ENCODE results near the gene CYP3A7. TPM values are rescaled to one million over a fixed set of nuclear protein-coding genes. Genes with fewer than 3 reads are reported as not detected.

CYP3A7 gene
- total and polyA plus RNA-seq, 2 of the 13 experiments (the other 11 are each of a cell fraction or from before 2014, with no cell fraction given): 5.8 to 6.4 TPM

DNA sequence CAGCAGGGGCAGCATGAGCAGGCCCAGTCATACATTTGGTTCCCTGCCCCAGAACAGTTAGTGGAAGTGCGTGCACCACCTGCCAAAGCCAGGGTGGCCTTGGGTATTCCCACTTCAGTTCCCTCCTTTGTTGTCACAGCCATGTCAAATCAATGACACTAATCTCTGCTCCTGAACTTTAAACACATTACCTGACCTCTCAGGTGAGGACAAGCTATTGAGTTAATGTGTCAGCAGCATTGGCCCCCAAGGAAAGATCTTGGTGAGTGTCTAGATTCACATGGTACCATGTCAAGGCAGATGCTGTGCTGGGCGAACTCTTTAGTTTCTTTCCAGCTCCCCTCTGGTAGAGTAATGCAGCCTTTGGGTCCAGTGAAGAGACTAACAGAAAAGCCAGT is 57.3 kb downstream of the CYP3A7 start (continued):
- TF ChIP-seq, protein P1, sequence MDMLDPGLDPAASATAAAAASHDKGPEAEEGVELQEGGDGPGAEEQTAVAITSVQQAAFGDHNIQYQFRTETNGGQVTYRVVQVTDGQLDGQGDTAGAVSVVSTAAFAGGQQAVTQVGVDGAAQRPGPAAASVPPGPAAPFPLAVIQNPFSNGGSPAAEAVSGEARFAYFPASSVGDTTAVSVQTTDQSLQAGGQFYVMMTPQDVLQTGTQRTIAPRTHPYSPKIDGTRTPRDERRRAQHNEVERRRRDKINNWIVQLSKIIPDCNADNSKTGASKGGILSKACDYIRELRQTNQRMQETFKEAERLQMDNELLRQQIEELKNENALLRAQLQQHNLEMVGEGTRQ (IDR thresholded peaks at IDR 0.05; ENCODE audit: low read depth, low read length): no peak
- TF ChIP-seq, protein P1 (CRISPR knock-in tag; IDR thresholded peaks at IDR 0.05; ENCODE audit: borderline replicate concordance): peak; percentile 29; the same call in 1 of the 2 replicates
- TF ChIP-seq, protein P2, sequence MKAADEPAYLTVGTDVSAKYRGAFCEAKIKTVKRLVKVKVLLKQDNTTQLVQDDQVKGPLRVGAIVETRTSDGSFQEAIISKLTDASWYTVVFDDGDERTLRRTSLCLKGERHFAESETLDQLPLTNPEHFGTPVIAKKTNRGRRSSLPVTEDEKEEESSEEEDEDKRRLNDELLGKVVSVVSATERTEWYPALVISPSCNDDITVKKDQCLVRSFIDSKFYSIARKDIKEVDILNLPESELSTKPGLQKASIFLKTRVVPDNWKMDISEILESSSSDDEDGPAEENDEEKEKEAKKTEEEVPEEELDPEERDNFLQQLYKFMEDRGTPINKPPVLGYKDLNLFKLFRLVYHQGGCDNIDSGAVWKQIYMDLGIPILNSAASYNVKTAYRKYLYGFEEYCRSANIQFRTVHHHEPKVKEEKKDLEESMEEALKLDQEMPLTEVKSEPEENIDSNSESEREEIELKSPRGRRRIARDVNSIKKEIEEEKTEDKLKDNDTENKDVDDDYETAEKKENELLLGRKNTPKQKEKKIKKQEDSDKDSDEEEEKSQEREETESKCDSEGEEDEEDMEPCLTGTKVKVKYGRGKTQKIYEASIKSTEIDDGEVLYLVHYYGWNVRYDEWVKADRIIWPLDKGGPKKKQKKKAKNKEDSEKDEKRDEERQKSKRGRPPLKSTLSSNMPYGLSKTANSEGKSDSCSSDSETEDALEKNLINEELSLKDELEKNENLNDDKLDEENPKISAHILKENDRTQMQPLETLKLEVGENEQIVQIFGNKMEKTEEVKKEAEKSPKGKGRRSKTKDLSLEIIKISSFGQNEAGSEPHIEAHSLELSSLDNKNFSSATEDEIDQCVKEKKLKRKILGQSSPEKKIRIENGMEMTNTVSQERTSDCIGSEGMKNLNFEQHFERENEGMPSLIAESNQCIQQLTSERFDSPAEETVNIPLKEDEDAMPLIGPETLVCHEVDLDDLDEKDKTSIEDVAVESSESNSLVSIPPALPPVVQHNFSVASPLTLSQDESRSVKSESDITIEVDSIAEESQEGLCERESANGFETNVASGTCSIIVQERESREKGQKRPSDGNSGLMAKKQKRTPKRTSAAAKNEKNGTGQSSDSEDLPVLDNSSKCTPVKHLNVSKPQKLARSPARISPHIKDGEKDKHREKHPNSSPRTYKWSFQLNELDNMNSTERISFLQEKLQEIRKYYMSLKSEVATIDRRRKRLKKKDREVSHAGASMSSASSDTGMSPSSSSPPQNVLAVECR (CRISPR knock-in tag; IDR thresholded peaks at IDR 0.05; ENCODE audit: borderline replicate concordance): peak; percentile 60; the same call in 1 of the 2 replicates
- peak; percentile 80; the same call in 1 of the 2 replicates for TF ChIP-seq ZNF292 (CRISPR knock-in tag; IDR thresholded peaks at IDR 0.05; ENCODE audit: borderline replicate concordance, low read depth)
- peak; percentile 54; the same call in 1 of the 2 replicates for TF ChIP-seq ZNF441 (CRISPR knock-in tag; IDR thresholded peaks at IDR 0.05; ENCODE audit: borderline replicate concordance)
- no peak for TF ChIP-seq CBFB (CRISPR knock-in tag; IDR thresholded peaks at IDR 0.05)
- TF ChIP-seq ZNF17 (CRISPR knock-in tag; IDR thresholded peaks at IDR 0.05): no peak
- TF ChIP-seq TAF1 (CRISPR knock-in tag; IDR thresholded peaks at IDR 0.05): no peak
- peak; percentile 71; the same call in 1 of the 2 replicates for TF ChIP-seq MIER2 (CRISPR knock-in tag; IDR thresholded peaks at IDR 0.05)
- TF ChIP-seq, protein P3, sequence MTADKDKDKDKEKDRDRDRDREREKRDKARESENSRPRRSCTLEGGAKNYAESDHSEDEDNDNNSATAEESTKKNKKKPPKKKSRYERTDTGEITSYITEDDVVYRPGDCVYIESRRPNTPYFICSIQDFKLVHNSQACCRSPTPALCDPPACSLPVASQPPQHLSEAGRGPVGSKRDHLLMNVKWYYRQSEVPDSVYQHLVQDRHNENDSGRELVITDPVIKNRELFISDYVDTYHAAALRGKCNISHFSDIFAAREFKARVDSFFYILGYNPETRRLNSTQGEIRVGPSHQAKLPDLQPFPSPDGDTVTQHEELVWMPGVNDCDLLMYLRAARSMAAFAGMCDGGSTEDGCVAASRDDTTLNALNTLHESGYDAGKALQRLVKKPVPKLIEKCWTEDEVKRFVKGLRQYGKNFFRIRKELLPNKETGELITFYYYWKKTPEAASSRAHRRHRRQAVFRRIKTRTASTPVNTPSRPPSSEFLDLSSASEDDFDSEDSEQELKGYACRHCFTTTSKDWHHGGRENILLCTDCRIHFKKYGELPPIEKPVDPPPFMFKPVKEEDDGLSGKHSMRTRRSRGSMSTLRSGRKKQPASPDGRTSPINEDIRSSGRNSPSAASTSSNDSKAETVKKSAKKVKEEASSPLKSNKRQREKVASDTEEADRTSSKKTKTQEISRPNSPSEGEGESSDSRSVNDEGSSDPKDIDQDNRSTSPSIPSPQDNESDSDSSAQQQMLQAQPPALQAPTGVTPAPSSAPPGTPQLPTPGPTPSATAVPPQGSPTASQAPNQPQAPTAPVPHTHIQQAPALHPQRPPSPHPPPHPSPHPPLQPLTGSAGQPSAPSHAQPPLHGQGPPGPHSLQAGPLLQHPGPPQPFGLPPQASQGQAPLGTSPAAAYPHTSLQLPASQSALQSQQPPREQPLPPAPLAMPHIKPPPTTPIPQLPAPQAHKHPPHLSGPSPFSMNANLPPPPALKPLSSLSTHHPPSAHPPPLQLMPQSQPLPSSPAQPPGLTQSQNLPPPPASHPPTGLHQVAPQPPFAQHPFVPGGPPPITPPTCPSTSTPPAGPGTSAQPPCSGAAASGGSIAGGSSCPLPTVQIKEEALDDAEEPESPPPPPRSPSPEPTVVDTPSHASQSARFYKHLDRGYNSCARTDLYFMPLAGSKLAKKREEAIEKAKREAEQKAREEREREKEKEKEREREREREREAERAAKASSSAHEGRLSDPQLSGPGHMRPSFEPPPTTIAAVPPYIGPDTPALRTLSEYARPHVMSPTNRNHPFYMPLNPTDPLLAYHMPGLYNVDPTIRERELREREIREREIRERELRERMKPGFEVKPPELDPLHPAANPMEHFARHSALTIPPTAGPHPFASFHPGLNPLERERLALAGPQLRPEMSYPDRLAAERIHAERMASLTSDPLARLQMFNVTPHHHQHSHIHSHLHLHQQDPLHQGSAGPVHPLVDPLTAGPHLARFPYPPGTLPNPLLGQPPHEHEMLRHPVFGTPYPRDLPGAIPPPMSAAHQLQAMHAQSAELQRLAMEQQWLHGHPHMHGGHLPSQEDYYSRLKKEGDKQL (CRISPR knock-in tag; IDR thresholded peaks at IDR 0.05; ENCODE audit: low read depth): peak; percentile 90
- TF ChIP-seq, protein P4, sequence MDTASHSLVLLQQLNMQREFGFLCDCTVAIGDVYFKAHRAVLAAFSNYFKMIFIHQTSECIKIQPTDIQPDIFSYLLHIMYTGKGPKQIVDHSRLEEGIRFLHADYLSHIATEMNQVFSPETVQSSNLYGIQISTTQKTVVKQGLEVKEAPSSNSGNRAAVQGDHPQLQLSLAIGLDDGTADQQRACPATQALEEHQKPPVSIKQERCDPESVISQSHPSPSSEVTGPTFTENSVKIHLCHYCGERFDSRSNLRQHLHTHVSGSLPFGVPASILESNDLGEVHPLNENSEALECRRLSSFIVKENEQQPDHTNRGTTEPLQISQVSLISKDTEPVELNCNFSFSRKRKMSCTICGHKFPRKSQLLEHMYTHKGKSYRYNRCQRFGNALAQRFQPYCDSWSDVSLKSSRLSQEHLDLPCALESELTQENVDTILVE (CRISPR knock-in tag; IDR thresholded peaks at IDR 0.05): peak; percentile 20; the same call in 1 of the 2 replicates
- 0 out of 2 replicates have a peak, but pooled peaks have one; percentile 20 for TF ChIP-seq CBX5 (CRISPR knock-in tag; IDR thresholded peaks at IDR 0.05; ENCODE audit: borderline replicate concordance)
- no peak for TF ChIP-seq ZNF879 (CRISPR knock-in tag; IDR thresholded peaks at IDR 0.05)
- TF ChIP-seq, protein P5, sequence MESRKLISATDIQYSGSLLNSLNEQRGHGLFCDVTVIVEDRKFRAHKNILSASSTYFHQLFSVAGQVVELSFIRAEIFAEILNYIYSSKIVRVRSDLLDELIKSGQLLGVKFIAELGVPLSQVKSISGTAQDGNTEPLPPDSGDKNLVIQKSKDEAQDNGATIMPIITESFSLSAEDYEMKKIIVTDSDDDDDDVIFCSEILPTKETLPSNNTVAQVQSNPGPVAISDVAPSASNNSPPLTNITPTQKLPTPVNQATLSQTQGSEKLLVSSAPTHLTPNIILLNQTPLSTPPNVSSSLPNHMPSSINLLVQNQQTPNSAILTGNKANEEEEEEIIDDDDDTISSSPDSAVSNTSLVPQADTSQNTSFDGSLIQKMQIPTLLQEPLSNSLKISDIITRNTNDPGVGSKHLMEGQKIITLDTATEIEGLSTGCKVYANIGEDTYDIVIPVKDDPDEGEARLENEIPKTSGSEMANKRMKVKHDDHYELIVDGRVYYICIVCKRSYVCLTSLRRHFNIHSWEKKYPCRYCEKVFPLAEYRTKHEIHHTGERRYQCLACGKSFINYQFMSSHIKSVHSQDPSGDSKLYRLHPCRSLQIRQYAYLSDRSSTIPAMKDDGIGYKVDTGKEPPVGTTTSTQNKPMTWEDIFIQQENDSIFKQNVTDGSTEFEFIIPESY (CRISPR knock-in tag; IDR thresholded peaks at IDR 0.05): no peak
